SU-DHL-6 (cell line): ENCODE results near the gene NMB.
A peak's percentile ranks its signal among the peaks of the same experiment; 100 is the strongest.

ENCODE experiments used
- H2AFZ ChIP-seq: fragments of 200-600 bp; sonication (generic); 2 replicates; pipeline ENCODE4 v1.6.1; 2014; ENCODE audit warnings: low read depth, mild to moderate bottlenecking, moderate library complexity, mixed read lengths, antibody characterized with exemption, low read length; ENCODE audit not compliant: severe bottlenecking
- H3F3A ChIP-seq: fragments of 200-600 bp; shearing (Covaris generic); 2 replicates; pipeline ENCODE4 v1.6.0; 2016; ENCODE audit warnings: antibody characterized with exemption, mild to moderate bottlenecking; ENCODE audit not compliant: insufficient read depth
- H3K27ac ChIP-seq: fragments of 200-600 bp; sonication (generic); 2 replicates; pipeline ENCODE4 v1.5.1; 2016; ENCODE audit warnings: low read depth, mild to moderate bottlenecking, low read length, moderate library complexity, mixed read lengths
- H3K27me3 ChIP-seq: fragments of 200-600 bp; sonication (generic), shearing (Covaris generic); 2 replicates; pipeline ENCODE4 v1.6.0; 2014; ENCODE audit warnings: mild to moderate bottlenecking, low read length
- H3K36me3 ChIP-seq: fragments of 200-600 bp; sonication (generic); 2 replicates; pipeline ENCODE4 v1.6.1; 2014; ENCODE audit warnings: mild to moderate bottlenecking, low read length, mixed read lengths
- H3K4me2 ChIP-seq: fragments of 300-600, 200-600 bp; shearing (Covaris generic), sonication (generic); 2 replicates; pipeline ENCODE4 v1.6.0; 2014; ENCODE audit warnings: low read length, low read depth, mild to moderate bottlenecking; ENCODE audit not compliant: poor library complexity, severe bottlenecking
- H3K4me3 ChIP-seq: fragments of 200-600 bp; sonication (generic); 2 replicates; pipeline ENCODE4 v1.5.1; 2014; ENCODE audit warnings: antibody characterized with exemption, low read length, mild to moderate bottlenecking, mixed read lengths; ENCODE audit not compliant: insufficient read depth, poor library complexity, severe bottlenecking
- H3K79me2 ChIP-seq: fragments of 200-600 bp; sonication (generic); 2 replicates; pipeline ENCODE4 v1.6.1; 2014; ENCODE audit warnings: mild to moderate bottlenecking, low read length, moderate library complexity; ENCODE audit not compliant: insufficient read depth
- H3K9ac ChIP-seq: fragments of 200-600 bp; sonication (generic); 2 replicates; pipeline ENCODE4 v1.7.0; 2014; ENCODE audit warnings: mild to moderate bottlenecking, low read length
- H3K9me2 ChIP-seq: fragments of 200-600 bp; sonication (generic); replicated peaks from 2 replicates; pipeline ENCODE4 v1.6.1; 2014; ENCODE audit warnings: low read length; ENCODE audit not compliant: insufficient read depth
- H3K9me3 ChIP-seq: fragments of 200-600 bp; sonication (generic); 2 replicates; pipeline ENCODE4 v1.6.1; 2014; ENCODE audit warnings: low read length, mixed read lengths; ENCODE audit not compliant: insufficient read depth
- H4K20me1 ChIP-seq: fragments of 200-600 bp; sonication (generic); 2 replicates; pipeline ENCODE4 v1.6.1; 2014; ENCODE audit warnings: low read depth, mild to moderate bottlenecking, antibody characterized with exemption, low read length, moderate library complexity, mixed read lengths
- CTCF ChIP-seq: fragments of 200-600 bp; sonication (generic); IDR thresholded peaks from one replicate; pipeline ENCODE4 v1.5.1; 2017; ENCODE audit warnings: antibody characterized with exemption, mild to moderate bottlenecking, low read length, moderate library complexity; ENCODE audit not compliant: insufficient read depth, poor library complexity, severe bottlenecking
- EZH2phosphoT487 ChIP-seq: fragments of 200-600 bp; sonication (generic), shearing (Covaris generic); conservative IDR thresholded peaks from 2 replicates; pipeline ENCODE4 v1.6.1; 2018; ENCODE audit warnings: mild to moderate bottlenecking, antibody characterized with exemption, low read length, moderate library complexity, mixed read lengths

NMB gene

GRCh38 chr15:84658080-84658787, at the start of gene NMB:
NMB (minus strand) TSS chr15:84658199; CDS start chr15:84658152, 47 bp downstream.
- Histone ChIP-seq H2AFZ (peak within 1 kb of the TSS; percentile 52), H3K4me2 (peak within 1 kb of the TSS; percentile 63), H4K20me1 (no peaks in the 10 kb centered on the region)

GRCh38 chr15:84703808-84704207, 45.8 kb upstream of the NMB start:
- no peak overlapping the region for H3K4me3 ChIP-seq
- H3K9me2 ChIP-seq, result no peaks in the 10 kb centered on the region
- H3K4me2 ChIP-seq, result no peak overlapping the region
- H3K27ac ChIP-seq, result no peak overlapping the region
- no peaks in the 10 kb centered on the region for H3K9me3 ChIP-seq
- peaks cover under 1% of the 10 kb centered on the region; the same call in 1 of the 2 replicates for H4K20me1 ChIP-seq
- TF ChIP-seq EZH2phosphoT487 (no peak), CTCF (no peak)
- no peaks in the 10 kb centered on the region for H3K27me3 ChIP-seq
- no peaks in the 10 kb centered on the region for H3K36me3 ChIP-seq
- H3K79me2 ChIP-seq, result peaks cover 95% of the 10 kb centered on the region
- H3F3A ChIP-seq, result no peaks in the 10 kb centered on the region
- H2AFZ ChIP-seq, result no peak overlapping the region
- H3K9ac ChIP-seq, result no peak overlapping the region

More at GRCh38 chr15:84658080-84658787, at the start of gene NMB:
- peak within 1 kb of the TSS; percentile 55 for H3K9ac ChIP-seq
- no peaks in the 10 kb centered on the region for H3K36me3 ChIP-seq
- H3K27ac ChIP-seq, result peak within 1 kb of the TSS; percentile 68
- no peaks in the 10 kb centered on the region for H3K9me2 ChIP-seq
- H3K9me3 ChIP-seq, result no peaks in the 10 kb centered on the region
- H3K27me3 ChIP-seq, result no peaks in the 10 kb centered on the region
- H3K4me3 ChIP-seq, result peak within 1 kb of the TSS; percentile 46
- H3K79me2 ChIP-seq, result peaks cover 4% of the 10 kb centered on the region
- peaks cover 28% of the 10 kb centered on the region for H3F3A ChIP-seq
- TF ChIP-seq CTCF (peak; percentile 72), EZH2phosphoT487 (no peak)

- Histone ChIP-seq H3K36me3 (no peaks in the 10 kb centered on the region), H3K9me2 (no peaks in the 10 kb centered on the region), H3K27me3 (no peaks in the 10 kb centered on the region), H3K4me2 (no peak overlapping the region), H3K27ac (no peak overlapping the region), H3K9ac (no peak overlapping the region), H3F3A (peaks cover 5% of the 10 kb centered on the region; the same call in 1 of the 2 replicates), H4K20me1 (peaks cover 6% of the 10 kb centered on the region; the same call in 1 of the 2 replicates), H2AFZ (no peak overlapping the region), H3K79me2 (peaks cover 95% of the 10 kb centered on the region), H3K9me3 (no peaks in the 10 kb centered on the region), H3K4me3 (no peak overlapping the region)
- TF ChIP-seq CTCF (no peak), EZH2phosphoT487 (no peak)
Observed at GRCh38 chr15:84702961-84703482, 45.0 kb upstream of the NMB start.
